ENCODE results near the gene TEKT5.

DNA sequence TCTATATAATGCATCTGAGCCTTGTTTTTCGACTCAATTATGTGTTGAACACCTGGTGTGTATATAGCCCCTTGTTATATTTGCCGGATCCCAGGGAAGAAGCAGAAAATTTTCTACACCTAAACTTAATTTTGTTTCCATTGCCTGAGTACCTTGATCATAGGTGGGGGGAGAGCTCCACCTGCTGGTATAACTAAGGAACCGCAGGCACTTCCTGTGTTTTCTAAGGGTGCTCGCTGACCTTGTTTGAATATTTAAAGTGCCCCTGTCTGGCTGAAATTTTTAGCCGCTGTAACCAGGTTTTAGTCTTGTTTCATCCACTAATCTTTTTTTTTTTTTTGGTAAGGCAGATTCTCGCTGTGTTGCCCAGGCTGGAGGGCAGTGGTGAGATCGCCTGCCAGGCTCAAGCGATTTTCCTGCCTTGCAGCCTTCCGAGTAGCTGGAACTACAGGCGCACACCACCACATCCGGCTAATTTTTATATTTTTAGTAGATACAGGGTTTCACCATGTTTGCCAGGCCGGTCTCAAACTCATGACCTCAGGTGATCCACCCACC is 42.4 kb upstream of the TEKT5 start:
- TF ChIP-seq POLR2AphosphoS5 (IDR thresholded peaks at IDR 0.05; ENCODE audit: low read depth, low read length), result no peak
- no peak for TF ChIP-seq POLR2A (IDR thresholded peaks at IDR 0.05; ENCODE audit: low read depth, low read length)
- no peak for TF ChIP-seq TAF1 (IDR thresholded peaks at IDR 0.05; ENCODE audit: low read depth, low read length)

Measured in GM12891 (cell line).